ENCODE data around the gene EDC4. TPM values are rescaled to one million over a fixed set of nuclear protein-coding genes. Genes with fewer than 3 reads are reported as not detected.

EDC4 gene
- total and polyA plus RNA-seq, 2 of the 8 experiments (the other 6 are each of a cell fraction or from before 2014, with no cell fraction given): 58.5 to 72.7 TPM

DNA sequence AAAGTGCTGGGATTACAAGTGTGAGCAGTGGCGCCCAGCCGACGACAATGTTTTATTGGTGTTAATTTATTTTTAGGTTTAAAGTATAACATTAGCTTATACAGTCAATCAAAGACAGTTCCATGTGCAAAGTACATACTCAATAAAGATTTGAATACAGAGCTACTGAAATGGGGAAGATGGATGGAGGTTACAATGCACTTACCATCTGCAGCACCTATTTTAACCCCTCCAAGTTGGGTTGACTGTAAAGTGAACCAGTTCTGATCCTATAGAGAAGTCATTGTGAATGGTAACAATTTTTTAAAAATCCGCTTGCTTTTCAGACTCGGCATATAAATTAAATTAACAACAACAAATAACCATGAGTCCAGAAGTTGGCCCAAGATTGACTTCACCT lies 19.5 kb downstream of the EDC4 start (continued):
- TF ChIP-seq JUN (IDR thresholded peaks at IDR 0.05; ENCODE audit: low read depth, low read length) (no peak), RBBP5 (IDR thresholded peaks at IDR 0.05; ENCODE audit: borderline replicate concordance, low read depth, low read length) (no peak), NANOG (IDR thresholded peaks at IDR 0.05; ENCODE audit: insufficient read depth, low read depth, low read length, poor library complexity, severe bottlenecking) (no peak), CHD2 (IDR thresholded peaks at IDR 0.05; ENCODE audit: low read length) (no peak), SIN3A (conservative IDR thresholded peaks at IDR 0.05 in 1 of 2, IDR thresholded peaks at IDR 0.05 in 1 of 2; ENCODE audit: low read depth in 1 of 2, low read length in 2 of 2) (no peak), SIRT6 (IDR thresholded peaks at IDR 0.05; ENCODE audit: low read length) (no peak)
- TF ChIP-seq, protein P1, sequence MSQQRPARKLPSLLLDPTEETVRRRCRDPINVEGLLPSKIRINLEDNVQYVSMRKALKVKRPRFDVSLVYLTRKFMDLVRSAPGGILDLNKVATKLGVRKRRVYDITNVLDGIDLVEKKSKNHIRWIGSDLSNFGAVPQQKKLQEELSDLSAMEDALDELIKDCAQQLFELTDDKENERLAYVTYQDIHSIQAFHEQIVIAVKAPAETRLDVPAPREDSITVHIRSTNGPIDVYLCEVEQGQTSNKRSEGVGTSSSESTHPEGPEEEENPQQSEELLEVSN (IDR thresholded peaks at IDR 0.05): no peak

Data from H1 (cell line).